Esophagus muscularis mucosa (tissue), 4 donors: ENCODE measurements around the gene TNPO3.

Source experiments
- EP300 ChIP-seq: sonication (generic); formaldehyde crosslinking; IDR thresholded peaks from one replicate; pipeline ENCODE4 v1.6.1; 2017; ENCODE audit warnings: antibody characterized with exemption
- POLR2A ChIP-seq: fragments of 450-650 bp; IDR thresholded peaks from one replicate; pipeline ENCODE4 v1.6.1; 2017; ENCODE audit warnings: antibody characterized with exemption, moderate library complexity, mild to moderate bottlenecking, low read depth
- TF ChIP-seq, protein P1 (sequence below), 3 experiments: fragments of 200-600 bp in 2 of 3; fragments of 450-650 bp in 1 of 3; sonication (generic) in 2 of 3; IDR thresholded peaks; one replicate each; pipeline ENCODE4 v1.5.1; 2017 to 2019; ENCODE audit warnings: antibody characterized with exemption in 3 of 3, mild to moderate bottlenecking in 2 of 3, moderate library complexity in 1 of 3

GRCh38 chr7:129069021-129069420, 14.1 kb upstream of the TNPO3 start:
- TF ChIP-seq, protein P1, sequence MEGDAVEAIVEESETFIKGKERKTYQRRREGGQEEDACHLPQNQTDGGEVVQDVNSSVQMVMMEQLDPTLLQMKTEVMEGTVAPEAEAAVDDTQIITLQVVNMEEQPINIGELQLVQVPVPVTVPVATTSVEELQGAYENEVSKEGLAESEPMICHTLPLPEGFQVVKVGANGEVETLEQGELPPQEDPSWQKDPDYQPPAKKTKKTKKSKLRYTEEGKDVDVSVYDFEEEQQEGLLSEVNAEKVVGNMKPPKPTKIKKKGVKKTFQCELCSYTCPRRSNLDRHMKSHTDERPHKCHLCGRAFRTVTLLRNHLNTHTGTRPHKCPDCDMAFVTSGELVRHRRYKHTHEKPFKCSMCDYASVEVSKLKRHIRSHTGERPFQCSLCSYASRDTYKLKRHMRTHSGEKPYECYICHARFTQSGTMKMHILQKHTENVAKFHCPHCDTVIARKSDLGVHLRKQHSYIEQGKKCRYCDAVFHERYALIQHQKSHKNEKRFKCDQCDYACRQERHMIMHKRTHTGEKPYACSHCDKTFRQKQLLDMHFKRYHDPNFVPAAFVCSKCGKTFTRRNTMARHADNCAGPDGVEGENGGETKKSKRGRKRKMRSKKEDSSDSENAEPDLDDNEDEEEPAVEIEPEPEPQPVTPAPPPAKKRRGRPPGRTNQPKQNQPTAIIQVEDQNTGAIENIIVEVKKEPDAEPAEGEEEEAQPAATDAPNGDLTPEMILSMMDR (IDR thresholded peaks at IDR 0.05) = no peak
- no peak for TF ChIP-seq POLR2A
- no peak for TF ChIP-seq EP300
